ENCODE measurements around the gene PRRC2C.
"Not testable (repeated sequence)": the region's sequence is repeated elsewhere in the genome, so short reads cannot be mapped to it uniquely, and the experiment has no call there.

Gene PRRC2C

GRCh38 chr1:171500304-171500703 is 15.0 kb downstream of the PRRC2C start:
- no peak for DNase-seq (ENCODE audit: low read depth)

GRCh38 chr1:171500803-171501202 is 15.5 kb downstream of the PRRC2C start:
- DNase-seq (ENCODE audit: low read depth): no peak

- DNase-seq (ENCODE audit: low read depth): no peak
Observed at GRCh38 chr1:171501305-171502024, 16.1 kb downstream of the PRRC2C start.

GRCh38 chr1:171506525-171507304 is 21.4 kb downstream of the PRRC2C start:
- DNase-seq (ENCODE audit: low read depth): no peak

GRCh38 chr1:171507435-171507834 is 22.1 kb downstream of the PRRC2C start:
- DNase-seq (ENCODE audit: low read depth): no peak

GRCh38 chr1:171509191-171509590 is 23.9 kb downstream of the PRRC2C start:
- no peak for DNase-seq (ENCODE audit: low read depth)

- no peak for DNase-seq (ENCODE audit: low read depth)
Observed at GRCh38 chr1:171513743-171514142, 28.4 kb downstream of the PRRC2C start.

GRCh38 chr1:171515299-171515698 is 30.0 kb downstream of the PRRC2C start:
- DNase-seq (ENCODE audit: low read depth): no peak

GRCh38 chr1:171515741-171516140 is 30.4 kb downstream of the PRRC2C start:
- DNase-seq (ENCODE audit: low read depth): no peak

GRCh38 chr1:171521567-171521966 is 36.2 kb downstream of the PRRC2C start:
- no peak for DNase-seq (ENCODE audit: low read depth)

- DNase-seq (ENCODE audit: low read depth): no peak
Observed at GRCh38 chr1:171530676-171531075, 45.3 kb downstream of the PRRC2C start.

GRCh38 chr1:171532520-171532919 is 47.2 kb downstream of the PRRC2C start:
- no peak for DNase-seq (ENCODE audit: low read depth)

- DNase-seq (ENCODE audit: low read depth): no peak
Observed at GRCh38 chr1:171545523-171545922, 60.2 kb downstream of the PRRC2C start.

- no peak for DNase-seq (ENCODE audit: low read depth)
Observed at GRCh38 chr1:171550050-171550449, 64.7 kb downstream of the PRRC2C start.

- DNase-seq (ENCODE audit: low read depth): not testable (repeated sequence)
Observed at GRCh38 chr1:171550598-171551100, 65.3 kb downstream of the PRRC2C start.

GRCh38 chr1:171553960-171554359 is 68.6 kb downstream of the PRRC2C start:
- not testable (repeated sequence) for DNase-seq (ENCODE audit: low read depth)

GRCh38 chr1:171563675-171564074 is 78.3 kb downstream of the PRRC2C start:
- DNase-seq (ENCODE audit: low read depth): no peak

GRCh38 chr1:171566467-171566866 is 81.1 kb downstream of the PRRC2C start:
- DNase-seq (ENCODE audit: low read depth): no peak

- no peak for DNase-seq (ENCODE audit: low read depth)
Observed at GRCh38 chr1:171570295-171570694, 85.0 kb downstream of the PRRC2C start.

- no peak for DNase-seq (ENCODE audit: low read depth)
Observed at GRCh38 chr1:171576144-171576543, 90.8 kb downstream of the PRRC2C start.

GRCh38 chr1:171581226-171581625 is 95.9 kb downstream of the PRRC2C start:
- no peak for DNase-seq (ENCODE audit: low read depth)

GRCh38 chr1:171581766-171582165 is 96.4 kb downstream of the PRRC2C start:
- DNase-seq (ENCODE audit: low read depth): no peak

GRCh38 chr1:171582589-171582988 is 97.3 kb downstream of the PRRC2C start:
- no peak for DNase-seq (ENCODE audit: low read depth)
